Mammary epithelial cell (primary cell): ENCODE data around the gene CD274.

Source experiments
- EZH2 ChIP-seq: IDR thresholded peaks from 2 replicates; pipeline ENCODE4 v1.6.1; 2012; ENCODE audit warnings: low read length, inconsistent platforms, borderline replicate concordance
- TF ChIP-seq, protein P1 (sequence below), 2 donors: IDR thresholded peaks in 1 of 2; conservative IDR thresholded peaks in 1 of 2; 2 replicates each; pipeline ENCODE4 v1.5.1; 2011 to 2012; ENCODE audit warnings: inconsistent platforms in 2 of 2, low read length in 2 of 2, mild to moderate bottlenecking in 2 of 2, control low read depth in 1 of 2, low read depth in 1 of 2; ENCODE audit not compliant: insufficient read depth in 1 of 2; ENCODE audit errors: extremely low read depth in 1 of 2

DNA sequence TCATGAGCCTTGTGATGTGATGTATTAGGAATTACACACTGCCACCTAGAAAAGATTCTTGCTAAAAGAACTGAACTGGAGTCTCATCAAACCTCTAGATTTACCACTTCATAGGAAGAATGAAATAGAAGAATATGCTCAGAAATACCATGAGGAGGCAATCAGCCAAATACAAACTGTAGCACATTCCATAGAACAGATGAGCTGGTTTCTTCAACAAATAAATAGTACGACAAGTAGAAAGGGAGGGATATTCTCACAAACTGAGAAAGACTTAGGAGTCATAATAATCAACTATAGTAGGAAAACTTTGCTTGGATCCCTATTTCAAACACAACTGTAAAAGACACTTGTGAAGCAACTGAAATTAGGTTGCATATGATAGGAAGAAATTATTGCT lies 28.1 kb upstream of the CD274 start:
- TF ChIP-seq, protein P1, sequence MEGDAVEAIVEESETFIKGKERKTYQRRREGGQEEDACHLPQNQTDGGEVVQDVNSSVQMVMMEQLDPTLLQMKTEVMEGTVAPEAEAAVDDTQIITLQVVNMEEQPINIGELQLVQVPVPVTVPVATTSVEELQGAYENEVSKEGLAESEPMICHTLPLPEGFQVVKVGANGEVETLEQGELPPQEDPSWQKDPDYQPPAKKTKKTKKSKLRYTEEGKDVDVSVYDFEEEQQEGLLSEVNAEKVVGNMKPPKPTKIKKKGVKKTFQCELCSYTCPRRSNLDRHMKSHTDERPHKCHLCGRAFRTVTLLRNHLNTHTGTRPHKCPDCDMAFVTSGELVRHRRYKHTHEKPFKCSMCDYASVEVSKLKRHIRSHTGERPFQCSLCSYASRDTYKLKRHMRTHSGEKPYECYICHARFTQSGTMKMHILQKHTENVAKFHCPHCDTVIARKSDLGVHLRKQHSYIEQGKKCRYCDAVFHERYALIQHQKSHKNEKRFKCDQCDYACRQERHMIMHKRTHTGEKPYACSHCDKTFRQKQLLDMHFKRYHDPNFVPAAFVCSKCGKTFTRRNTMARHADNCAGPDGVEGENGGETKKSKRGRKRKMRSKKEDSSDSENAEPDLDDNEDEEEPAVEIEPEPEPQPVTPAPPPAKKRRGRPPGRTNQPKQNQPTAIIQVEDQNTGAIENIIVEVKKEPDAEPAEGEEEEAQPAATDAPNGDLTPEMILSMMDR (conservative IDR thresholded peaks at IDR 0.05 in 1 of 2, IDR thresholded peaks at IDR 0.05 in 1 of 2; ENCODE audit: extremely low read depth in 1 of 2, insufficient read depth in 1 of 2, low read depth in 1 of 2, low read length in 2 of 2): no peak
- TF ChIP-seq EZH2: no peak
